GM18508 (cell line): ENCODE measurements around the gene ZNF418.
A peak's percentile ranks its signal among the peaks of the same experiment; 100 is the strongest.

ENCODE experiments used
- ATAC-seq: cut with Tn5 transposase; IDR thresholded peaks from one replicate; pipeline ENCODE4 v1.9.1; 2021; ENCODE audit warnings: moderate number of reproducible peaks; ENCODE audit not compliant: insufficient read depth, unreplicated experiment

ZNF418 gene

DNA sequence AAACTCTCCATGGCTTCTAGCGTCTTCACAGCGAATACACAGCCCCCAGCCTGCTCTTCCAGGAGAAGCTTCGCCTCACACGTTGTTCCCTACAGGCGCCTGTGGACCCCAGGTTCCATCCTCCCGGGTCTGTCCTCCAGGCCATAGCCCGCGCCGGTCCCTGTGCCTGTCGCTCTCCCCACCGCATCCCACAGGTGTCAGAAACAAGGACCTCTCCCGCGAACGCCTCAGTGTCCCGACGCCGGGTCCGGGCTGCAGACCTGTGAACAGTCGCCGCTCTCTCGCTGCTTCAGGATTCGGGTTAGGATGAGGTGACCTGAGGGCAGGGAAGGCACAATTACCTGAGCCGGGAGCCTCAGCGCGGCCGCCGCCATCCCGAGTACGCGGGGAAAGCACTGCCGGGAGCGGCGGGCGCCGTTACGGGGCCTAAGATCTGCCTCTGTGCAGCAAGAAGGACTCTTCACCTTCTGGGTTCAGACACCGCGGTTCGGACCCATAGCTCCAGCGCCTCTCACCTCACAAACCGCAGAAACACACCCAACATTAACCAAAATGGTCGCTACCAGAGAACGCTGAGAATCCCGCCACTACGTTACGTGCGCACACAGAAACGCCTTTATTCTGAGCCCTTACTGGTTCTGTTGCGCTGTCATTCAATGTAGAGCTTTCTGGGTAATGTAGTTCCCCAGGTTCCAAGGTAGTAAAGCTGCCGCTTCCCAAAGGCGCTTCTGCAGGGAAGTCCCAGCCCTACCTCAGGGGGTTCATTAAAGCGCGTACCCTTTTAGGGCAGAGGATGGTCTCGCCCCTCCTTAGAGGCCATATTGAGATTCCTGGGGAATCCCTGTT lies at the start of gene ZNF418:
ZNF418 (minus strand) TSS at position 583 of the 846 bp plus-strand sequence. CDS start 1,580 bp downstream, outside the sequence.
- ATAC-seq = no peak

DNA sequence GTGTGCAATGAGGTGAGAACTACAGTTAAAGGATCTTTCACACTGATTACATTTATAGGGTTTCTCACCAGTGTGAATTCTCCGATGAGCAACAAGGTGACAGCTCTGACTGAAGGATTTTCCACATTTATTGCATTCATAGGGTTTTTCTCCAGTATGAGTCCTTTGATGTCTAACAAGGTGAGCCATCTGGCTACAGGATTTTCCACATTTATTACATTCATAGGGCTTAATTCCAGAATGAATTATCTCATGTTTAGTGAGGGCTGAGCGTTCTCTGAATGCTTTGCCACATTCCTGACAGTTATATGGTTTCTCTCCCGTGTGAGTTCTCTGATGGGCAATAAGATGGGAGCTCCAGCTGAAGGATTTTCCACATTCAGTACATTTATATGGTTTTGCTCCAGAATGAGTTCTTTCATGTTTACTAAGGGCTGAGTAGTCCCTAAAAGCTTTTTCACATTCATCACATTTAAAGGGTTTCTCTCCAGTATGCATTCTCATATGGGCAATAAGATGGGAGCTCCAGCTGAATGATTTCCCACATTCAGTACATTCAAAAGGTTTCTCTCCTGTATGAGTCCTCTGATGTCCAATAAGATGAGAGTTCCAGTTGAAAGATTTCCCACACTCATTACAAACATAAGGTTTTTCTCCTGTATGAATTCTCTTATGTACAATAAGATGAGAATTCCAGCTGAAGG lies 43.5 kb upstream of the ZNF418 start:
- no peak for ATAC-seq

DNA sequence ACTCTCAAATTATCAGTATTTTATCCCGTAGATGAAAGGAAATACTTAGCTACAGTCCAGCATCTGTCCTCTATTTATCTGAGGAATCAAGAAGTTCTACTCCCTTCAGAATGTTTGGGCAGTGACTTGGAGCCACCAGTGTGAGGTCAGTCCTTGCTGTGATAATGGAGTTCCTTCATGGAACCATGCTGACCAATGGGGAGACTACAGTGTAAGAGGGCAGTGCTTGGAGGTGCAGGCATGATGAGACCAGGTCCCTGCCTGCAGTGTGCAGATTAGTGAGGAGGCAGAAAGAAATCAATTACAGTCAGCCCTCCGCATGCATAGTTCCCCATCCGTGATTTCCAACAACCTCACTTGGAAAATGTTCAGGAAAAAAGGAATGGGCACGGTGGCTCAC lies 39.2 kb upstream of the ZNF418 start, which contains the start of gene C19orf18:
C19orf18 (minus strand) TSS at position 101 of the 400 bp plus-strand sequence. CDS start 102 bp downstream, outside the sequence.
- no peak for ATAC-seq

DNA sequence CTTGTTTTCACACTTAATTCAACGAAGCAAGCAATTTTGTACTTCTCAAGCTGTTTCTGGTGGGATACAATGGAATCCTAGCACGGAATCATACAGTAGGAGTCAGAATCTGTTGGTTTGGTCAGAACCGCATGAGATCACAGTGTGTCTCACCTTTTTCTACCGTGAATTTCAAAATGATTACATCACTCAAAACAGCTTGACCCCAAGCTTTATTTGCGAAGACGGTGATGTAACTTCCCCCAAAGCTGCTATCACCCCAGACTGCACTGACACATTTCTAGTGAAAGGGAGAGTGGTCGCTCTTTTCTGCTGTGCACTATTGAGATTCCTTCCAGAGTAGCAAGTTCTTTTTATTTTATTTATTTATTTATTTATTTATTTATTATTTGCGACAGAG lies 29.6 kb upstream of the ZNF418 start:
- no peak for ATAC-seq

DNA sequence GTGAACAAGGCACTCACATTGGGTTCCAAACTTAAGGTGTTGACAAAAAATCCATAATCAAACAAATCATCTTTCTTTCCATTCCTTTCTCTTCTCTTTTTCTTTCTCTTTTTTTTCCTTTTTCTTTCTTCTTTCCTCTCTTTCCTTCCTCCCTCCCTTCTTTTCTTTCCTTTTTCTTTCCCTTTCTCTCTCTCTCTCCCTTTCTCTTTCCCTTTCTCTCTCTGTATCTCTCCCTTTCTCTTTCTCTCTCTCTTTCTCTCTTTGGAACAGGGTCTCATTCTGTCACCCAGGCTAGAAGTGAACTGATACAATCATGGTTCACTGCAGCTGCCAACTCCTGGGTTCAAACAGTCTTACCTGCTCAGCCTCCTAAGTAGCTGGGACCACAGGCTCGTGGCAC lies 26.6 kb upstream of the ZNF418 start:
- no peak for ATAC-seq

DNA sequence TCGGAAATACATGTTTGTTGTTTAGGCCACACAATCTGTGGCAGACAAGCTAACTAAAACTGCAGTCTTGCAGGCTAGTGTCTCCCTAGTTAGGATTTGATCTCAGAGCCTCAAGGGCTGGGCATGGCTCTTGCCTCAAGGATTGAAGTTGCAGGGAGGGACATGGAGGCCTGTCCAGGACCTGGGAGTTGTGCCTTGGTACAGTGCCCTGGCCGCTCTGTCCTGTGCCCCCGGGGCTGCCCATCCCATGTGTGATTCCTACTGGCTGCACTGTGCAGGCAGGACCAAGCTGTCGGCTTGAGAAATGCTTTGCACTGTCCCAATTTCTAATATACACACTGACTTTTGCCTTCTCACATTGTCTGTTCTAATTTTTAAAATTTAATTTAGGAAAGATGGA lies 19.8 kb upstream of the ZNF418 start:
- ATAC-seq = no peak

DNA sequence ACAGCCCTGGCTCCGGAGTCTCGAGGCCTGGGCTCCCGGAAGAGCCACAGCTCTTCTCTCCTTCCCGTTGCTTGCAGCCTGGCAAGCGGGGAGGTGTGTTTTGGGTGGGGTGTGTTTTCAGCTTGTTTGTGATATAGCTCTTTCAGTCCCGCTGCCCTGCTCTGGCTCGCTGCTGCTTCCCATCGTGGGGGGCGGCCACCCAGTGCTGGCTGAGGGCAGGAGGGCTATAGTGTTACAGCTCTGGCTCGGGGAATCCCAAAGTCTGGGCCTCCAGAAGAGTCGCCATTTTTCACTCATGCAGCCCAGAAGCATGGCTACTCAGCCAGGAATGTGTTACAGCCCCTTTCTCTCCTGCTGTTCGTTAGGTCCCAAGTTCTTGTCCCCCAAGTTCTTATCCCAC lies 14.5 kb upstream of the ZNF418 start:
- ATAC-seq = no peak

DNA sequence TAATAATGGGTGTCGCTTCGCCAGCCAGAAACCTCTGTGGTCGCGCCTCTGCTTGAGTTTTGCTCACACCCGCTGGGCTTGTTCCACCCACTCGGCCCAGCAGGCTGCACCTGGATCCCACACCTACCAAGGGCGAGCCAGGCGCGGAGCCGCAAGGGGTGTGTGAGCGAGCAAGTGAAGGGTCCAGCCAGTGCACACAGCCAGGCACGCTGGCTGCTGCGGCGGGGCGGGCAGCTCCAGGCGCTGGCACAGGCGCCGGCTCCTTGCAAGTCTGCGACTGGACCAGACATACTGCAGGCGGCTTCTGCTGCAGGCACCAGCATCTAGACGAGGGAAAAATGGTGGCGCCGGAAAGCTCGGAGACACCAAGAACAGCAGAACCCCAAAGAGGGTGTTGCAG lies 14.1 kb upstream of the ZNF418 start:
- ATAC-seq = no peak

DNA sequence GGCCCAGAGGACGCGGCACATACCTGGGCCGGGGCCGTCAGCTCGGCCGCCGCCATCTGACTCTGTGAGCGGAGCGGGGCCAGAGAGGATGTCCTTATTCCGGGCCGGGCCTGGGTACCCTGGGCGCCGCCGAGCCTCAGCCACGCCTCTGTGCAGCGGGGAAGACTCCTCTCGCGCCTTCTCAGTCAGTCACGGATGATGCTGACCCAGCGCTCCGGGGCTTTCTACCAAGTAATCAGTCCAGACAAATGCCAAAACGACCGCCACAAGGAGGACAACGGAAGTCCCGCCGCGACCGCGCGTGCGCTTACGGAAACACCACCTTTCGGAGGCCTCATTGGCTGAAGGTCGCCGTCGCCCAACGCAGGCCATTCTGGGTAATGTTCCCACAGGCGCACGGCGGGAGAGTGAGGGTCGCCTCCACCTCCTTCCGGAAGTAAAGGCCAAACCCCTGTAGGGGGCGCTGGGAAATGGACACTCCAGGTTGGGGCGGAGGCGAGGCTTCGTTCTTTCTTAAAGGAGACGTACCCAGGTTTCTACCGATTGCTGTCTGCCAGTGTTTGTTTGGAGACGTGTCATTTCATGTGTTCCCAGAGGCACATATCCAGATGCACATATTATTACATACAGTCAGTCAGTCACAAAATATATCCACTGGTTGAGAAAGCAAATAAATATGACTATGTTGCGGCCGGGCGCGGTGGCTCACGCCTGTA lies 12.4 kb upstream of the ZNF418 start, which contains the start of gene ZNF256:
ZNF256 (minus strand) TSS at position 288 of the 716 bp plus-strand sequence; CDS start at position 56, 232 bp downstream.
- peak; percentile 79 for ATAC-seq

DNA sequence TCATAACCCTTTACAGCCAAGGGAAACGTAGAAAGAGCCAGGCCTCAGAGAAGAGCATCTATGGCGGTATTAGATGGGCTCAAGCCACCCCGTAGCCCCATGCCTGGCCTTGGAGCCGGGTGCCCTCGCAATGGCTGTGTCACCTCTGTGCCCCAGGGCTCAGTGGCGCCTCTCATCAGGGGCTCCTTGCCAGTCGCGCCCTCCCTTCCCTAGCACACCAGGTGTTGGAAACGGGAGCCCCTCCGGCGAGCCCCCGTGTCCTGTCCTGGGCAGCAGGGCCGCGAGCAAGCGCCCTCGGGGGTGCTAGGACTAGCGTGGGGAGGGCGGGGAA lies 11.9 kb upstream of the ZNF418 start:
- ATAC-seq = no peak

DNA sequence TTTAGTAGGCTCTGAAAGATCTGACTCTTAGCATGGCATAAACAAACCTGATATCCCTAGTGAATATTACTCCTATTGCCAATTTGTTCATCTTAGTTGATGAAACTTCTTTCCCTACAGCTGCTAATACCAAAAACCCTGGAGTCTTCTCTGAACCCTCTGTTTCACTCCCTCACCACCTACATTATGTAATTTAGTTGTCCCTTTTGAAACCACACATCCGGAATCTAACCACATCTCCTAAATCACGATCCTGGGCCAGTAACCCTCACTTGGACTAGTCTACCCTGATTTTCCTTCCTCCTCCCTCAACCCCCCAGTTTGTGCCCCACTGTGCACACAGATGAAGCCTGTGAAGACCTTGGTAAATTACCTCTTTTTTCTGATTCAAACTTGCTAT lies 11.1 kb upstream of the ZNF418 start:
- ATAC-seq = no peak

DNA sequence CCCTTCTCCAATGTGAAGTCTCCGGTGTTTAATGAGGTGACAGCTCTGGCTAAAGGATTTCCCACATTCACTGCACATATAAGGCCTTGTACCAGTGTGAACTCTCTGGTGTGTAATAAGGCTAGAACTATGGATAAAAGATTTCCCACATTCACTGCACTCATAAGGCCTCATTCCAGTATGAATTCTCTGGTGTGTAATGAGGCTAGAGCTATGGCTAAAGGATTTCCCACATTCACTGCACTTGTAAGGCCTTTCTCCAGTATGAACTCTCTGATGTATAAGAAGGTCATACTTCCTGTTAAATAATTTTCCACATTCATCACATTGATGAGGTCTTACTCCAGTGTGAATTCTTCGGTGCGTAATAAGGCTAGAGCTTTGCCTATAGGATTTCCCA lies 6.4 kb upstream of the ZNF418 start:
- ATAC-seq = no peak

DNA sequence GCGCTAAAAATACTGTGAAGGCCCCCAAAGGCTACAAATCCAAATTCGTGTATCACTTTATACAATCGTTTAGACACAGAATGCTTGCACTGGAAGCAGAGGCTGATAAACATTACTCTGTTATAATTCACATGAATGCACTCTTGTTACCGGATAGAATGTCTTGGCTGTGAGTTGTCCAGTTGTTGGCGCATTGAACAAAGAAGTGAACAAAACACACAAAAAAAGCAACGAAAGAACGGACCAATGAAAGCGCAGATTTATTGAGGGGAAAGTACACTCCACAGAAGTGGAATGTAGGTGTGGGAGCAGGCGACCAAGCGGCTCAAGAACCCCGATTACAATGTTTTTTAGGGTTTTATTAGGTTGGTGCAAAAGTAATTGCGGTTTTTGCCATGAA lies 529 bp upstream of the ZNF418 start:
- no peak for ATAC-seq

DNA sequence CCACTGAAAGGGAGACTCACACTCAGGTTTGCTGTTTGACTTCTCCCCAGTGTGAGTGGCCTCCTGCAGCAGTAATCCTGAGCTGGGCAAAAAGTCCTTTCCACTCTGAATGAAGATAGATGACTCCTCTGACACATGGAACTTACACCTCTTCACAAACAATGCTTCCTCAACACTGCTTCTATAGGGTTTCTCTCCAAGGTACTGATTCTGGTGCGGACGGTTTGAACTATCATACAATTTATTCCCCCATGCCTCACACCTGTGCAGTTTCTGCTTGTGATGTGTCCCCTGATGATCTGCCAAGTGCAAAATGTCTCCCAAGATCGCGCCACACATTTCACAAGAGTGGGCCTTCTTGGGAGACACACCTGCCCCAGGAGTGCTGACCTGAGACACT lies 7.6 kb downstream of the ZNF418 start:
- ATAC-seq = no peak

DNA sequence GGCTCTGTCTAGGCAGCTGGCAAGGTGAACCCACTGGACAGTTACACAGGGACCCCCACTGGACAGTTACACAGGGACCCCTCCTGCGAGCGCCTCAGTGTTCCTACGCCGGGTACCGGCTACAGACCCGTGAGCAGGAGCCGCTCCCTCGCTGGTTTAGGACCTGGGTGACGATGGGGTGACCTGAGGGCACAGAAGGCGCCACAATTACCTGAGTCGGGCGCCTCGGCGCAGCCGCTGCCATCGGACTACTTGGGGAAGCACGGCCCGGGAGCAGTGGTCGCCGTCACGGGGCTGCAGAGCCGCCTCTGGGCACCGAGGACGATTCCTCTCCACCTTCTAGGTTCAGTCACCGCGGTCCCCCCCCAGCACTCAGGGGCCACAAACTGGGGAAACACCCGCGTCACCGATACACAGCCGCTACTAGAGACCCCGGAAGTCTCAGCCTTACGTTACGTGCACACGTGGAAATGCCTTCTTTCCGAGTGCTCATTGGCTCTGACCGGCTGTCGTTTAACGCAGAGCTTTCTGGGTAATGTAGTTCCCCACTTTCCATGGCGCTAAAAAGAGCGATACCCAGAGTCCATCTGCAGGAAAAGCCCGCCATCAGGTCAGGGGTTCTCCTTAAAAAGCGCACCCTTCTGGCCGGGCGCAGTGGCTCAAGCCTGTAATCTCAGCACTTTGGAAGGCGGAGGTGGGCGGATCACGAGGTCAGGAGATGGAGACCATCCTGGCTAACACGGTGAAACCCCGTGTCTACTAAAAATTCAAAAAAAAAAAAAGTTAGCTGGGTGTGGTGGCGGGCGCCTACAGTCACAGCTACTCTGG lies 18.8 kb downstream of the ZNF418 start, which contains the start of gene ZNF417:
ZNF417 (minus strand) TSS at position 425 of the 828 bp plus-strand sequence; CDS start at position 244, 181 bp downstream.
- peak; percentile 69 for ATAC-seq

DNA sequence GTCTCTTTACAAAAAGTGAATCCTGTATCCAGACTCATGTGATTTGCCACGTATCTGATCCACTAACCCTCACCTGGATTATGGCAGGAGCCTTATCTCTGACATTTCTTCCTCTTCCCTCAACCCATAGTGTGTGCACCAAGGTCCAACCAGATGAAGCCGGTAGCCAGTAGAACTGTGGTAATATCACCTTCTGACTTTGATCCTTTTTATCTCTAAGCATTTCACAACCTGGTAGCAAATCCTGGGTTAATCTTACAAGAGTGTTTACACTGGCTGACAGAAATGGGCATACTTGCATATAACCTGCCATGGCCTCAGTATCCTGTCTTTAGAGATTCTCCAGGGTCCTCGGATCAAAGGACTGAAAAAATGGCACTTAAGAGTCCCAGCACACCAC lies 20.7 kb downstream of the ZNF418 start:
- ATAC-seq = no peak

DNA sequence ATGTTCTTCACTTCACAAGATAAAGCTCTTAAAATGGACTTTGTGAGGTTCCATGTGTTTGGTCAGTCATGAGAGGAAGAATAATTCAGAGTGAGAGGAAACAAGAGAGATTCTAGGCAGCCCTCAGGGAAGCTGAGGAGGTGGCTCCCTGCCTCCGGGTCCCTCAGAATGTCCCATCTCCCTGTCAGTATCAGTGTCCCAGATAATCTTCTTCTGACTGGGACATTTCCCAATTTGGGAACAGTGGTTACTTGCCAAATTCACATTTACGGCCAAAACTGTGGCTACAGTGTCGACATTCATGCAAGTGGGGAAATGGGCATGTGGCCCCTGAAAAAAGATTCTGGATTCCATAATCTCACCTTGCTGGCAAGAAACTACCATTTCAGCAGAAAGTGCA lies 27.8 kb downstream of the ZNF418 start:
- no peak for ATAC-seq

DNA sequence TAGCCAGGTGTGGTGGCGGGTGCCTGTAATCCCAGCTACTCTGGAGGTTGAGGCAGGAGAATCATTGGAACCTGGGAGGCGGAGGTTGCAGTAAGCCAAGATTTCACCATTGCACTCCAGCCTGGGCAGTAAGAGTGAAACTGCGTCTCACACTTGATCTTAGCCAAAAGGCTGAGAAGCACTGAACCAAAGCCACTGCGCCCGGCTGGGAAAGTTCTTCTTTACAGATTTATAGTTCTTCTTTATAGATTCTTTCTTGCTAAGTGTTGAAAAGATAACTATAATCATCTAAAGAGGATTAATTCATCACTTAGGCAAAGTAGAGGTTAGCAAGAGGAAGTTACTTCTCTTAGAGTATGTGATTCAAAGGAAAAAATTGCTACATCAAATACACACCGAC lies 29.9 kb downstream of the ZNF418 start:
- ATAC-seq = no peak

DNA sequence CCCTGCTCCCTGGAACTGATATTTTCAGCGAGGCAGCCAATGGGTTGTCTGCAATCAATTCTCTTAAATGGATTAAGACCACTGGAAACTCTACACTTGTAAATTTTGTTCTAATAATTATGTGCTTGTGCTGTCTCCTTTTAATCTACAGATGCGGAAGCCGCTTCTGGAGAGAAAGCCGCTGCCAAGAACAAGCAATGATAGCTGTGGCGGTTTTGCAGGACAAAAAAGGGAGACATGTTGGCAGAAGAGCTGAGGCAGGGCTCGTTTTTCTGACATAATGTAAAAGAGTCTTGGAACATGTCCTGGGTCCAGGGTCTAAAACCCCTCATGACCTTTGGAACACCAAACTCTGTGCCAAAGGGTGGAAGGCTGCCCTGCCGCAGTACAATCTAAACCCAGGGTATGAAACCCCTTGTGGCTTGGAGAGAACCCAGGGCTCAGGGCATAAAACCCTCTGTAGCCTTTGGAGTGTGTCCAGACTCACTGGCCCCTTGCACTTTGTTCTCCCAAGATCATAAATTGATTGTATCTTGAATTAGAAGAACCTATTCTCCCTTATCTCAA lies 31.5 kb downstream of the ZNF418 start:
- ATAC-seq = no peak

DNA sequence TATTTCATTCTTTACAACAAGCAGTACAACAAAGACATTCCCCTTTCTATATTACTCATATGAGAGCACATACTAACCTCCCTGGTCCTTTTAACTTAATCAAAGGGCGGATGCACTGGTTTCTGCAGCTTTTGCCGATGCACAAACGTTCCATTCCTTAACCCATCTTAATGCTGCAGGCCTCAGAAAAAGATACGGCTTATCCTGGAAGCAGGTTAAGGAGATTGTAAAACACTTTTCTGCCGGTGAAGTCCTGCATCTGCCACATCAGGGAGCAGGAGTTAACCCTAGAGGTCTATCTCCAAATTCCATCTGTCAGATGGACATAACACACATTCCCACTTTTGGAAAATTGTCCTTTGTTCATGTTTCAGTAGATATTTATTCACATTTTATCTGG lies 34.9 kb downstream of the ZNF418 start:
- ATAC-seq = no peak
